Measurements from ENCODE around the gene ITGA8.
"Not testable (repeated sequence)": the region's sequence is repeated elsewhere in the genome, so short reads cannot be mapped to it uniquely, and the experiment has no call there.

Gene ITGA8

GRCh38 chr10:15510963-15511362, 208.8 kb downstream of the ITGA8 start:
- no peak for DNase-seq (ENCODE audit: low read depth in 4 of 4, low spot score in 1 of 4)

DNA sequence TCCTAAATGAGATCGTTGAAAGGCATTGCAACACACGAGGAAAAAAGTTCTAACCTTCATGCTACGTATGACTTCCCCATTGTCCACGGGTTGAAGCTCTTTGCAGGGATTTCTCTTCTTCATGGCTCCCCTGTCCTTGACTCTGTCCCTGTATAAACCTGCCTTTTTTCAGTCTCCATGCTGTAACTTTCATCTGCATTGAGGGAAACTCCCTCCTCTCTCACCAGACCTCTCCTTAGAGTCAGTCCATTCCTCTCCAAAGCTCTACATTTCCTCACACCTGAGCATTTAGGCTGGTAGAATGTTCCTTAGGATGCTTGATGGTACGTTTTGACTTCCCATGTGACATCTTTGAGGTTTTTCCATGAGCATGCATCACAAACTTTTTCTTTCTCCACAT, 214.4 kb downstream of the ITGA8 start:
- no peak for DNase-seq (ENCODE audit: low read depth in 4 of 4, low spot score in 1 of 4)

DNA sequence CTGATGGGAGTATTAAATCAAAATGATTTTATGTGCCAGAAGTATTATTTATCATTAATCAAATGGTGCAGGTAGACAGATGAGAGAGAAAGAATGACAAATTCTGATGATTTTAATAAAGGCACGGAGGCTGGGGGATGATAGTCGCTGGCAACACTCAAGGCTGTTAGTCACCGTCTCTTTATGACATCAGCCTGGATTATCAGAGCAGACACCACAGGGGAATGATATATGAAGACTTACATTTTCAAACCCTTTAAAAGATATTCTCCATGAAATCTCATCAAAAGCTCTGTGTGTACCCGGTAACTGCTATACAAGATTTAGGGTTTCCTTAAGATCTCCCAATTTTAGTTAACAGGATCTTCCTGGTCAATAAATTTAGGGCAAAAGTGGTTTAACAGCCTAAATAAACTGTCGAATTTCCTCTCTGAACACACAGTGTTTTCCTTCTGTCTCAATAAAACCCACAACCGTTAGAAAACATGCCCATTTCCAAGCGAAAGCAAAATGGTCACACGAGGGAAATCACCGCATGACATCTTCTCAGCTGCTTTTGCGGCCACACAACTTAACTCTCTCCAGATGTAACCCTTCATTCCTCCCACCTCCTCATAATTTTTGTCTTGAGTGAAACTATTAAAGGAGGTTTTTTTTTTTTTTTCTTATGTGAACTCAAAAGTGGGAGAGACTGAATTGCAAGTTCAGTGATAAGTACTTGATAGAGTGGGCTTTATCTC, 215.5 kb downstream of the ITGA8 start:
- no peak for DNase-seq (ENCODE audit: low read depth in 4 of 4, low spot score in 1 of 4)

DNA sequence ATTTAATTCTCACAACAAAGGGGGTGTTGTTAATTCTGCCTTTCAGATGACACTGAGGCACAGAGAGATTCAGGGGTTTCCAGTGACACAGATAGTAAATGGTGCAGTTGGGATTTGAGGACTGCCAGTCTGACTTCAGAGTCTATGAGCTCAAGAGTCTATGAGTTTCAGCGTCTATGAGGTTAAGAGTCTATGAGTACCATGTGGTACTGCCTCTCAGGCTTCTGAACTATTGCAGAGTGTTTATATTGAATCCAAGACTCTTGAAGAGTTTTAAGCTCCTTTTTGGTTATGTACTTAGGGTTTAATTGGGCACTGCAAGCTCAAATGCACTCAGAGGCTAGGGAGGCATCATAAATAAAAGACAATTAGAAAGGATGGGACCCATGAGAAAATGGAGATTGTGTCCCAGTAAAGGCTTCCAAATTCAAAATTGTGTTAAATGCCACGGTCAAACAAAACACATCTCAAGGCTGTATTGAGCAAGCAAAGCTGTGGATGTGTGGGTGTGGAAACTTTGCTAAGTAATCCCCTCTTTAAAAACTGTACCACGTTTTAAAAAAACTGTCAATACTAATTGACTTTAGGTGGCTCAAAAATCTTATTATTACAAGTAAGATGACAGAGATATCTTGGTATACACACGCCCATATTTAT, 224.7 kb downstream of the ITGA8 start:
- DNase-seq (ENCODE audit: low read depth in 4 of 4, low spot score in 1 of 4): no peak

- DNase-seq (ENCODE audit: low read depth in 4 of 4, low spot score in 1 of 4): no peak
These were observed 227.7 kb downstream of the ITGA8 start for GRCh38 chr10:15491856-15492642.

- no peak for DNase-seq (ENCODE audit: low read depth in 4 of 4, low spot score in 1 of 4)
These were observed 230.3 kb downstream of the ITGA8 start for GRCh38 chr10:15489431-15489830.

DNA sequence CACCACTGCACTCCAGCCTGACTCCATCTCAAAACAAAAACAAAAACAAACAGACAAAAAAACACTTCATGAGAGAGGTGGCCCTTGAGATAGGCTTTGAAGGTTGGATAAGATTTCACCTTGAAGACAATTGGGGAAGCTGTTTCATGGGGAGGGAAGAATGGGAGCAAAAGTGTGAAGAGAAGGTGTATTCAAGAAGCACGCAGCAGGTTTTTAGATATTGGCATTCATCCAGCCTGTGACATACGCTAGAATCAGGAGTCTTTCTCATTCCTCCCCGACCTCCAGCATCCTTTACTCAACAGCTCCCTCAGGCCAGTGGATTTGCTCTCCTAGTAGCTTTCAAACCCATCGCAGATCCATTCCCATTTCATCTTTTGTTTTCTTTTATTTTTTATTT, 232.3 kb downstream of the ITGA8 start:
- DNase-seq (ENCODE audit: low read depth in 4 of 4, low spot score in 1 of 4): no peak

DNA sequence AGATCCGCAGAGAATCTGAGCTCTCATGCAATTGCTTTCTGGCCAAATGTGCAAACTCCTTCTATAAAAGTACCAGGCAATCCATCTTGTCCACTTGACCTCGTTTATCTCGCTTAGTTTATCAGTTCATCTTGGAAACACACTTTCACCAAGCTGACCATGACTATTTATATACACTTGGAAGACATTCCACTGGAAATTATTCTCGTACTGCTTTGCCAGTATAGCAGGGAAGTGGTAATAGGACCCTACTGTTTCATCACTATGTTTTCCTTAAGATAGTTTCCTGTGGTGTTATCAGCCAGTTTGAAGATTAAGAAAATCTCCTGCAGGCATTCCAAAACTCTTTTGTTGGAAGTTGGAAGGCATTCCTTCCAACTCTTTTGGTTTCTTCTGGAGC, 233.3 kb downstream of the ITGA8 start:
- DNase-seq (ENCODE audit: low read depth in 4 of 4, low spot score in 1 of 4): no peak

- DNase-seq (ENCODE audit: low read depth in 4 of 4, low spot score in 1 of 4): no peak
These were observed 233.9 kb downstream of the ITGA8 start for GRCh38 chr10:15485684-15486316.

GRCh38 chr10:15485027-15485426, 234.7 kb downstream of the ITGA8 start:
- no peak for DNase-seq (ENCODE audit: low read depth in 4 of 4, low spot score in 1 of 4)

DNA sequence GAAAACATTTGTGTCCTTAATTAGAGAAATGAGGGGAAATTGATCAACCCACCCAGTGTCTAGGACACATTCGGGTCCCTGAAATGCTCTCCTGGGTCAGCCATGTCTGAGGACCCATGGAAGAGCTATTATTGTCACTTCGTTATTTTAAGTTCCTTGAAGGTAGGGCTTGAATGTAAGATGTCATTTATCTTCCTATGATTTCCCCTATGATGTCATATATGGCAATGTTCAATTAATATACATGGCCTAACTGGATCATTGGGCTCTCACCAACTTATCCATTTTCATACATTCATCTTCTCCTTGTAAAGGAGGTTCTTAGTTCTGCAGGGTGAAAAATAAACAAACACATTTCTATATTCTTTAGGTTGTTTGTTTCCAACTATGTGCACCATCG, 235.6 kb downstream of the ITGA8 start:
- DNase-seq (ENCODE audit: low read depth in 4 of 4, low spot score in 1 of 4): no peak

GRCh38 chr10:15483215-15484075, 236.3 kb downstream of the ITGA8 start:
- no peak for DNase-seq (ENCODE audit: low read depth in 4 of 4, low spot score in 1 of 4)

GRCh38 chr10:15482156-15482555, 237.6 kb downstream of the ITGA8 start:
- no peak for DNase-seq (ENCODE audit: low read depth in 4 of 4, low spot score in 1 of 4)

DNA sequence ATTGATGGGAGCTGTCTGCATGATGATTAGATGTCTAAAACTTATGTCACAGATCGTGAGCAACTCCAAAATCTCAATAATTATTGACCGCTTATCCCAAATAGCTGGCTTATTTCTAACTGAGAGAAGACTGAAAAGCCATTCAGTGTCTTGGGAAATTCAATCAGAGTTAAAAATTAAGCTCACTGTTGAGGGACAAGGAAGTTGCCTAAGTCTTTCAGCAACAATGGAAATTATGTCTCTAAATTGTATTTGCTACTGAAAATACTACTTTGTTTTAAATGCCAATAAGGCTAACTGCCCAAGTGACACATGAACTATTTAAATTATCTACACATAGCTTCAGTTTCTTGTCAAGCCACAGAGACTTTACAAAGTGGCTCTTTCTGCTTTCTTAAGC, 240.8 kb downstream of the ITGA8 start:
- no peak for DNase-seq (ENCODE audit: low read depth in 4 of 4, low spot score in 1 of 4)

DNA sequence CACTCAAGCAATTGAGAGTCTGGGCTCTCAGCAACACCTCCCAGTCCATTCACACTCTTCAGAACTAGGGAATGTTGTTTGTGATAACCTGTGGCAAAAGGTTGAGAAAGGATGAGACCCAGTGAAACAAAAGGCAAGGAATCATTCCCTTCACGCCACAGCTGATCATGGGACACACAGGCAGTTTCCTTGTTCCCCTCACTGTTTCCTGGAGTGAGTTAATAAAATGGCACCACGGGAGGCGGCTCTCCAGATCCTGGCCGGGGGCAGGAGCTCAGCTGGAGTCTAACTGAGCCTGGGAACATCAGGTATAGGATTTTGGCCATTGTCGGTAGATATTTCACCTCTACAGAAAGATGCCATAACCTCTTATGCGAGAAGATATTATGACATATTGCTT, 241.3 kb downstream of the ITGA8 start:
- no peak for DNase-seq (ENCODE audit: low read depth in 4 of 4, low spot score in 1 of 4)

- DNase-seq (ENCODE audit: low read depth in 4 of 4, low spot score in 1 of 4): no peak
These were observed 243.4 kb downstream of the ITGA8 start for GRCh38 chr10:15476337-15476736.

DNA sequence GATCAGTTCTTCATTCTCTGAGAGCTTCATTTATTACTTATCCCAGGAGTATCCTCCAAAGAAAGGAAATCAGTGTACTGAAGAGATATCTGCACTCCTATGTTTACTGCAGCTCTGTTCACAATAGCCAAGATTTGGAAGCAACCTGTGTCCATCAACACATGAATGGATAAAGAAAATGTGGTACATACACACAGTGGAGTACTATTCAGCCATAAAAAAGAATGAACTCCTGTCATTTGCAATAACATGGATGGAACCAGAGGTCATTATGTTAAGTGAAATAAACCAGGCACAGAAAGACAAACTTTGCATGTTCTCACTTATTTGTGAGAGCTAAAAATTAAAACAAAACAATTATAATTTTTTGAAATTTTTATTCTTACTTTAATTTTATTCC, 244.3 kb downstream of the ITGA8 start:
- DNase-seq (ENCODE audit: low read depth in 4 of 4, low spot score in 1 of 4): not testable (repeated sequence)

DNA sequence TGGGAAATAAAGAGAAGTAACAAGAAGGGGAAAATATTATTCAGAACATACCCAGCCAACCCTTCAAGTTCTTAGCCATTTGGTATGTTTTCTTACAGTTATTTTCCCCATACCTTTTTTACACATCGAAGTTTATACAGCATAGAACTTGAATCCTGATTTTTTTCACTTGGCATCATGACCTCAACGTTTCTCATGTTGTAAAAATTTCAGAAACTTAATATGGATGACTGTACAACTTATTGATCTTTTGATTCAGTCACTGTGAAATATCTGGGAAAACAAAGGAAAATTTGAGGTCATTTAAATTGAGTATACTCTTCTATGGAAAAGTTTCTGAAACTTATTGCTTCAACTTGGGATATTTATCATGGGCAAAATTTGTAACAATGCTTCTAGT, 245.1 kb downstream of the ITGA8 start:
- DNase-seq (ENCODE audit: low read depth in 4 of 4, low spot score in 1 of 4): no peak

DNA sequence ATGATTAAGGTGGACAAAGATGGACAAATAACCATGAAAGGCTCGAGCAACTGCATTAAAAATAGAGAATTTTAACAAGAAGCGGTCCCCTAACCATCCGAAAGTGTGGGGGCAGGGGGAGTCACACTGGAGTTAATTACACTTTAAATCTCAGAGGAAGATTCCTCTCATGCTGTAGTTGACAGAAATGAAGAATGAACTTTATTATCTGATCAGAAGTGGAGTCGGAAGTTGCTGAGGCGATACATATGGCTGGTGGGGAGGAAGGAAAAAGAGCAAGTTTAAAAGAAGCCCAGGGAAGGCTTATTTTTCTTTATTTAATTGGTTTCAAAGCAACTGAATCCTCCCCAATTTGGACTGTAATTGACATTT, 246.3 kb downstream of the ITGA8 start:
- no peak for DNase-seq (ENCODE audit: low read depth in 4 of 4, low spot score in 1 of 4)

- DNase-seq (ENCODE audit: low read depth in 4 of 4, low spot score in 1 of 4): no peak
These were observed 247.0 kb downstream of the ITGA8 start for GRCh38 chr10:15472431-15473395.
